SK-N-MC (cell line): ENCODE data around the gene DOCK4.

Experiments used
- DNase-seq: peaks from one replicate; pipeline ENCODE4 v3.0.0-alpha.2; 2011; ENCODE audit warnings: low read depth, low spot score
- H3K27ac ChIP-seq: fragments of 200-600 bp; sonication (generic); 2 replicates; pipeline ENCODE4 v1.5.1; 2016; ENCODE audit warnings: mixed run types
- H3K36me3 ChIP-seq: fragments of 200-600 bp; sonication (generic); 2 replicates; pipeline ENCODE4 v1.6.1; 2017; ENCODE audit warnings: antibody characterized with exemption, low read length, mixed read lengths; ENCODE audit not compliant: insufficient read depth
- H3K4me3 ChIP-seq: fragments of 200-600 bp; sonication (generic); 2 replicates; pipeline ENCODE4 v1.5.1; 2016
- H3K9ac ChIP-seq: fragments of 200-600 bp; sonication (generic); 2 replicates; pipeline ENCODE4 v1.8.0; 2017; ENCODE audit warnings: mixed run types, mixed read lengths; ENCODE audit not compliant: insufficient read length
- H3K9me3 ChIP-seq: fragments of 200-600 bp; sonication (generic); 2 replicates; pipeline ENCODE4 v1.6.1; 2017; ENCODE audit warnings: low read depth, mild to moderate bottlenecking, antibody characterized with exemption, low read length, moderate library complexity, mixed read lengths
- EZH2 ChIP-seq: fragments of 200-600 bp; sonication (generic); IDR thresholded peaks from one replicate; pipeline ENCODE4 v1.6.1; 2017; ENCODE audit warnings: antibody characterized with exemption
- FOXP2 ChIP-seq: optimal IDR thresholded peaks from 2 replicates; pipeline ENCODE3; 2011; ENCODE audit warnings: mild to moderate bottlenecking, moderate library complexity; ENCODE audit not compliant: insufficient read depth; ENCODE audit errors: extremely low read length, control extremely low read depth
- POLR2AphosphoS5 ChIP-seq: IDR thresholded peaks from 2 replicates; pipeline ENCODE4 v1.6.1; 2012; ENCODE audit warnings: mild to moderate bottlenecking, low read depth, low read length, borderline replicate concordance

DOCK4 gene

DNA sequence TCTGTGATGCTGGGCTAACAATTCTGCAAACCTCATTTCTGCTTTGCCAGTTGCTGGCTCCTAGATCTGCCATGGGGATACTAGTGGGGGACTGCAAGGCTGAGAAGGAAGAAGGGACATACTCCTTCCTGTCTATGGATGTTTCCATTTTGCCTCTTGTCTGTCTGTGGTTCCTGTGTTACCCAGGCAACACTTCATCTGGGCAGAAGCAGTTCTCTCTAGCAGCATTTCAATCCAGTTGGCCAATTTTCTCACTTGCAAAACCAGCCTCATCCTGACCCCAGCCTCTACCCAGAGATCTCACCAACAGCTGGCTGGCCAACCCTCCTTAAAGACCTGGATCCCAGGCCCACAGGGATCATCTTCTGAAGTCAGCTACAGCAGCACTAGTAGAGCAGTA, 131.7 kb downstream of the DOCK4 start:
- DNase-seq, result no peak

DNA sequence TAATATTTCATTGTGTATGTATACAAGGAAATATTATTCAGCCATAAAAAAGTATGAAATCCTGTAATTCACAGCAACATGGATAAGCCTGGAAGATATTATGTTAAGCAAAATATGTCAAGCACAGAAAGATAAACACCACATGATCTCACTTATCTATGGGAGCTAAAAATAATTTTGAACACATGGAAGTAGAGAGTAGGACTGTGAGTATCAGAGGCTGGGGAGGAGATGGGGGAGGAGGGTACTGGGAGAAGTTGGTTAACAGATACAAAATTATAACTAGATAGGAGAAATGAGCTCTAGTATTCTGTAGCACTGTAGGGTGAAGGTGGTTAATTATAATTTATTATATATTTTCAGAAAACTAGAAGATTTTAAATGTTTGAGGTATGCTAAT, 132.7 kb downstream of the DOCK4 start:
- DNase-seq, result no peak
- no peak overlapping the region for H3K4me3 ChIP-seq
- TF ChIP-seq EZH2 (no peak), FOXP2 (no peak), POLR2AphosphoS5 (no peak)

More for the DNA sequence above, 131.7 kb downstream of the DOCK4 start:
- no peaks in the 10 kb centered on the region for H3K9me3 ChIP-seq
- no peak overlapping the region for H3K4me3 ChIP-seq
- TF ChIP-seq EZH2 (no peak), FOXP2 (no peak), POLR2AphosphoS5 (no peak)
- no peak overlapping the region for H3K27ac ChIP-seq
- H3K36me3 ChIP-seq, result no peaks in the 10 kb centered on the region
- no peak overlapping the region for H3K9ac ChIP-seq

GRCh38 chr7:112072541-112073245, 133.5 kb downstream of the DOCK4 start:
- no peak overlapping the region for H3K4me3 ChIP-seq
- no peak for DNase-seq
- TF ChIP-seq FOXP2, result no peak
- TF ChIP-seq POLR2AphosphoS5, result no peak
- TF ChIP-seq EZH2, result no peak
- no peak overlapping the region for H3K9ac ChIP-seq
- H3K36me3 ChIP-seq, result no peaks in the 10 kb centered on the region
- H3K9me3 ChIP-seq, result no peaks in the 10 kb centered on the region
- H3K27ac ChIP-seq, result no peak overlapping the region

More for the DNA sequence above, 132.7 kb downstream of the DOCK4 start:
- Histone ChIP-seq H3K9me3 (no peaks in the 10 kb centered on the region), H3K36me3 (no peaks in the 10 kb centered on the region), H3K9ac (no peak overlapping the region), H3K27ac (no peak overlapping the region)

DNA sequence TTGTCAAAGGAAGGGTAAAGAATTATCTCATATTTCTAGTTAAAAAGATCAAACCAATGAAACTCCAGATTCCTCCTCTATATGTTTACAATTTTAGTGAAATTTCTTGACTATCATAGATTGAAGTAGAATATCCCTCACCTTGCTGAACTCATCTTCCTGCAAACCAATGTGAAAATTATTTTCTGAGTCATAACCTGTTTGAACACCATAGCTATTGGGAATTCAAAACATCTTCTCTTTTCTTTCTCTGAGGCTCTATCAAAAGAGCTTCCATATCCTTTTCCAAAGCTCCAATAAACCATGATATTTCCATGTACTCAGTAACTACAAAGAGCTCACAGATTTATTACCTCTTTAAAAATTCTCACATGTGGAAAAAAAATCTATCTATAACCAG, 134.3 kb downstream of the DOCK4 start:
- Histone ChIP-seq H3K4me3 (no peak overlapping the region), H3K27ac (no peak overlapping the region), H3K9ac (no peak overlapping the region), H3K36me3 (no peaks in the 10 kb centered on the region), H3K9me3 (no peaks in the 10 kb centered on the region)
- TF ChIP-seq POLR2AphosphoS5, result no peak
- no peak for TF ChIP-seq FOXP2
- TF ChIP-seq EZH2, result no peak
- no peak for DNase-seq

GRCh38 chr7:112070674-112071256, 135.4 kb downstream of the DOCK4 start:
- H3K9me3 ChIP-seq, result no peaks in the 10 kb centered on the region
- no peak overlapping the region for H3K4me3 ChIP-seq
- H3K9ac ChIP-seq, result no peak overlapping the region
- DNase-seq, result no peak
- no peak overlapping the region for H3K27ac ChIP-seq
- H3K36me3 ChIP-seq, result no peaks in the 10 kb centered on the region
- TF ChIP-seq EZH2 (no peak), POLR2AphosphoS5 (no peak), FOXP2 (no peak)

- TF ChIP-seq FOXP2 (no peak), EZH2 (no peak)
- H3K9me3 ChIP-seq, result no peaks in the 10 kb centered on the region
- H3K9ac ChIP-seq, result no peak overlapping the region
- DNase-seq, result no peak
- H3K27ac ChIP-seq, result no peak overlapping the region
- no peaks in the 10 kb centered on the region for H3K36me3 ChIP-seq
- no peak overlapping the region for H3K4me3 ChIP-seq
Measured at GRCh38 chr7:112069879-112070321, 136.3 kb downstream of the DOCK4 start.

DNA sequence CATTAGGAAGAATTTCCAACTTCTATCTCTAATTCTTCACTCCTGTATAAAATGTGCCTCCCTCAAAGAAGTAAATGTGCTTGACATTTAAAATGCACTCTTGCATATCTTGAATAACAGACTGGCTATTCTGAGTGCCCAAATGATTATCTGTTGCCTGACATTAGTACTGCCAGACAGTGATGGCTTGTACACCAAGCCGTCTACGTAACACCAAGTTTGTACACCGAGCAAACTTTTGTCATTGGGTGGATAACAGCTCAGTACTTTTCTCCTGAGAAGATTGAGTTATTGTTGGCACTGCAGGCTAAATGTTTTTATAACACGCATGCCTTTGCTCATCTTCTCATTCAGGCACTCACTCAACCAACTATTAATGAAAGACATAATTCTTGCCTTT, 137.2 kb downstream of the DOCK4 start:
- Histone ChIP-seq H3K36me3 (no peaks in the 10 kb centered on the region), H3K27ac (no peak overlapping the region), H3K4me3 (no peak overlapping the region), H3K9ac (no peak overlapping the region), H3K9me3 (no peaks in the 10 kb centered on the region)
- no peak for DNase-seq
- TF ChIP-seq EZH2 (no peak), POLR2AphosphoS5 (no peak), FOXP2 (no peak)

DNA sequence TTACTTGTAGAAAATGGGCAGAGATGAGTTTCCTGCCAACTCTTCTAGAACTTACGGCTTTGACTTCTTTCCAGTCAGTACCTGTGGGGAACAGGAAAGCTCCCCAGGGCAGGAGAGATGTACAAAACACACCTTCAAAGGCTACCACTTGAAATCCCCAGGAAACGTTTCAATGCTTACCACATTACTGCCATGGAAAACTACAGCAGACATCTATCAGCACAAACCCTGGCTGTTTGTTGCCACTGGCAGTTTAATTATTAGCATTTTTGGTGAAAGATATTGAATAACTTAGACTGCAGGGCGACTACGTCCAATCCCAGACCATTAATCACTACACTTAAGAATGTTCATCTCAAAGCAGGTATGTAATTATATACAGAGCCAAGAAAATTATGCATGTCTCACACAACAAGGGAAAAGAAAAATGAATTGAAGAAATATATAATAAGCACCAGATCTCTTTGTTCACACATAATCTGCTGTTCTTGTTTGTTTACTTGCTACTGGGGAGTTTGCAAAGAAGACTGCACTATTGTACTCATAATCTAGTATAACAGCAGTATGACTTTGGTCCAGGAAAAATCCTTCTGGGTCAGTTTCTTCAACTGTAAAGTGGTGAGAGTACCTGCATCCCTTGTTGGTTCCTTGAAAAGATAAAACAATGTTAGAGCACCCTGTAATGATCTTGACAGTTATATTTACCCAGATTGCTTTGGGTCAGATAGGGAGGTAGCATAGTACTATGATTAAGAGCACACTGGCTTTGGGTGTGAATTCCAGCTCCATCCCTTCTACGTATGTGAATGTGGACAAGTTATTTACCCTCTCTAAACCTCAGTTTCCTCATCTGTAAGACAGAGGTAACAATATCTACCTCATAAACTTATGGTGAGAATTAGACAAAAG, 138.3 kb downstream of the DOCK4 start:
- Histone ChIP-seq H3K27ac (no peak overlapping the region), H3K4me3 (no peak overlapping the region), H3K9ac (no peak overlapping the region), H3K9me3 (no peaks in the 10 kb centered on the region), H3K36me3 (no peaks in the 10 kb centered on the region)
- TF ChIP-seq EZH2 (no peak), POLR2AphosphoS5 (no peak), FOXP2 (no peak)
- no peak for DNase-seq
